Hippocampal formation (tissue), 2 donors: ENCODE data around the gene CFAP206.

Experiments used
- DNase-seq, 2 donors: peaks; one replicate each; lab custom pipeline; 2025; lab: John Stamatoyannopoulos, UW

The CFAP206 gene

GRCh38 chr6:87407901-87408720 is at the start of gene CFAP206:
Gene CFAP206, plus strand, starts transcription at chr6:87407972. Its CDS starts 1,868 bp downstream, at chr6:87409840.
- DNase-seq = peak; percentile 73 to 82

GRCh38 chr6:87364602-87365252 is 43.0 kb upstream of the CFAP206 start:
- DNase-seq = no peak

GRCh38 chr6:87366072-87366827 is 41.5 kb upstream of the CFAP206 start:
- DNase-seq = no peak

- DNase-seq = no peak
Observed at GRCh38 chr6:87366899-87367298, 40.9 kb upstream of the CFAP206 start.

GRCh38 chr6:87373377-87373776 is 34.4 kb upstream of the CFAP206 start:
- DNase-seq = no peak

- DNase-seq = no peak
Observed at GRCh38 chr6:87375315-87375714, 32.5 kb upstream of the CFAP206 start.

GRCh38 chr6:87376643-87377042 is 31.1 kb upstream of the CFAP206 start:
- DNase-seq = no peak

GRCh38 chr6:87378947-87379346 is 28.8 kb upstream of the CFAP206 start:
- no peak for DNase-seq

- DNase-seq = no peak
Observed at GRCh38 chr6:87382861-87383260, 24.9 kb upstream of the CFAP206 start.

GRCh38 chr6:87384038-87384437 is 23.7 kb upstream of the CFAP206 start:
- no peak for DNase-seq

GRCh38 chr6:87384449-87384848 is 23.3 kb upstream of the CFAP206 start:
- DNase-seq = no peak

GRCh38 chr6:87391334-87391733 is 16.4 kb upstream of the CFAP206 start:
- DNase-seq = peak in 1 of 2 donors; percentile 2

GRCh38 chr6:87393026-87393622 is 14.6 kb upstream of the CFAP206 start:
- peak in 1 of 2 donors; percentile 61 for DNase-seq

- DNase-seq = no peak
Observed at GRCh38 chr6:87395431-87395830, 12.3 kb upstream of the CFAP206 start.

- no peak for DNase-seq
Observed at GRCh38 chr6:87396595-87397392, 11.0 kb upstream of the CFAP206 start.

GRCh38 chr6:87397656-87398055 is 10.1 kb upstream of the CFAP206 start:
- no peak for DNase-seq

- DNase-seq = no peak
Observed at GRCh38 chr6:87401832-87402231, 5.9 kb upstream of the CFAP206 start.

GRCh38 chr6:87407561-87407900 is 241 bp upstream of the CFAP206 start:
- DNase-seq = peak; percentile 45 to 73

- DNase-seq = no peak
Observed at GRCh38 chr6:87408721-87409155, 966 bp downstream of the CFAP206 start.

- no peak for DNase-seq
Observed at GRCh38 chr6:87419266-87419665, 11.5 kb downstream of the CFAP206 start.

GRCh38 chr6:87420360-87420759 is 12.6 kb downstream of the CFAP206 start:
- no peak for DNase-seq
